T-helper 2 cell treated with Interferon-gamma antibody and Interleukin-4, amounts not matched to agents 5 μg/mL and 100 μg/mL, for 36 hours (primary cell): ENCODE measurements around the gene SUSD6.
A peak's percentile ranks its signal among the peaks of the same experiment; 100 is the strongest.

ENCODE experiments used
- DNase-seq: peaks from one replicate; pipeline ENCODE4 v3.0.0; 2021; ENCODE audit warnings: low spot score
- H3K27ac Mint-ChIP-seq: one replicate; pipeline ENCODE4 v1.8.0; 2021; ENCODE audit warnings: mild to moderate bottlenecking, mixed read lengths
- H3K27me3 Mint-ChIP-seq: one replicate; pipeline ENCODE4 v1.8.0; 2021; ENCODE audit warnings: low read depth, mixed read lengths
- H3K36me3 Mint-ChIP-seq: one replicate; pipeline ENCODE4 v1.8.0; 2021; ENCODE audit warnings: low read depth, mixed read lengths
- H3K4me1 Mint-ChIP-seq: one replicate; pipeline ENCODE4 v1.8.0; 2021; ENCODE audit warnings: low read depth, mixed read lengths
- H3K4me3 Mint-ChIP-seq: one replicate; pipeline ENCODE4 v1.8.0; 2022; ENCODE audit warnings: mild to moderate bottlenecking, moderate library complexity, mixed read lengths
- H3K9me3 Mint-ChIP-seq: one replicate; pipeline ENCODE4 v1.8.0; 2021; ENCODE audit warnings: mixed read lengths

The SUSD6 gene

GRCh38 chr14:69685218-69685616, 73.8 kb downstream of the SUSD6 start:
- Mint-ChIP-seq H3K27ac (peak overlapping the region; percentile 74), H3K36me3 (peaks cover 21% of the 10 kb centered on the region), H3K9me3 (no peaks in the 10 kb centered on the region), H3K27me3 (no peaks in the 10 kb centered on the region), H3K4me3 (peak overlapping the region; percentile 36), H3K4me1 (peaks cover 74% of the 10 kb centered on the region)
- peak; percentile 83 for DNase-seq

GRCh38 chr14:69685716-69686115, 74.3 kb downstream of the SUSD6 start:
- peak; percentile 43 for DNase-seq
- no peaks in the 10 kb centered on the region for H3K9me3 Mint-ChIP-seq
- H3K4me1 Mint-ChIP-seq, result peaks cover 71% of the 10 kb centered on the region
- peak overlapping the region; percentile 67 for H3K4me3 Mint-ChIP-seq
- peaks cover 22% of the 10 kb centered on the region for H3K36me3 Mint-ChIP-seq
- peak overlapping the region; percentile 74 for H3K27ac Mint-ChIP-seq
- no peaks in the 10 kb centered on the region for H3K27me3 Mint-ChIP-seq

GRCh38 chr14:69687606-69688298, 76.4 kb downstream of the SUSD6 start:
- no peaks in the 10 kb centered on the region for H3K9me3 Mint-ChIP-seq
- peak overlapping the region; percentile 52 for H3K27ac Mint-ChIP-seq
- peak overlapping the region; percentile 32 for H3K4me3 Mint-ChIP-seq
- H3K4me1 Mint-ChIP-seq, result peaks cover 60% of the 10 kb centered on the region
- no peak for DNase-seq
- peaks cover 9% of the 10 kb centered on the region for H3K36me3 Mint-ChIP-seq
- H3K27me3 Mint-ChIP-seq, result no peaks in the 10 kb centered on the region

- peaks cover 54% of the 10 kb centered on the region for H3K4me1 Mint-ChIP-seq
- H3K4me3 Mint-ChIP-seq, result peak overlapping the region; percentile 32
- peaks cover 9% of the 10 kb centered on the region for H3K36me3 Mint-ChIP-seq
- peak overlapping the region; percentile 52 for H3K27ac Mint-ChIP-seq
- DNase-seq, result no peak
- H3K27me3 Mint-ChIP-seq, result no peaks in the 10 kb centered on the region
- H3K9me3 Mint-ChIP-seq, result no peaks in the 10 kb centered on the region
Measured at GRCh38 chr14:69688299-69688649, 76.9 kb downstream of the SUSD6 start.

- Mint-ChIP-seq H3K27ac (peak overlapping the region; percentile 0), H3K4me1 (peaks cover 52% of the 10 kb centered on the region), H3K4me3 (no peak overlapping the region), H3K9me3 (no peaks in the 10 kb centered on the region), H3K27me3 (no peaks in the 10 kb centered on the region), H3K36me3 (peaks cover 14% of the 10 kb centered on the region)
- DNase-seq, result no peak
Measured at GRCh38 chr14:69690042-69690441, 78.6 kb downstream of the SUSD6 start.

GRCh38 chr14:69692594-69692993, 81.2 kb downstream of the SUSD6 start:
- Mint-ChIP-seq H3K27me3 (no peaks in the 10 kb centered on the region), H3K27ac (peak overlapping the region; percentile 13), H3K36me3 (peaks cover 14% of the 10 kb centered on the region), H3K4me3 (no peak overlapping the region), H3K4me1 (peaks cover 58% of the 10 kb centered on the region), H3K9me3 (no peaks in the 10 kb centered on the region)
- no peak for DNase-seq

- no peaks in the 10 kb centered on the region for H3K9me3 Mint-ChIP-seq
- DNase-seq, result no peak
Measured at GRCh38 chr14:69693145-69693544, 81.7 kb downstream of the SUSD6 start.

GRCh38 chr14:69693801-69694729, 82.7 kb downstream of the SUSD6 start:
- Mint-ChIP-seq H3K36me3 (peaks cover 11% of the 10 kb centered on the region), H3K27ac (peak overlapping the region; percentile 72), H3K4me3 (no peak overlapping the region), H3K27me3 (no peaks in the 10 kb centered on the region), H3K9me3 (no peaks in the 10 kb centered on the region), H3K4me1 (peaks cover 58% of the 10 kb centered on the region)
- DNase-seq, result no peak

More at GRCh38 chr14:69693145-69693544, 81.7 kb downstream of the SUSD6 start:
- no peak overlapping the region for H3K4me3 Mint-ChIP-seq
- peaks cover 14% of the 10 kb centered on the region for H3K36me3 Mint-ChIP-seq
- peaks cover 54% of the 10 kb centered on the region for H3K4me1 Mint-ChIP-seq
- peak overlapping the region; percentile 72 for H3K27ac Mint-ChIP-seq
- no peaks in the 10 kb centered on the region for H3K27me3 Mint-ChIP-seq

- H3K4me1 Mint-ChIP-seq, result peaks cover 63% of the 10 kb centered on the region
- H3K27ac Mint-ChIP-seq, result peak overlapping the region; percentile 72
- H3K27me3 Mint-ChIP-seq, result no peaks in the 10 kb centered on the region
- no peaks in the 10 kb centered on the region for H3K9me3 Mint-ChIP-seq
- DNase-seq, result no peak
- H3K4me3 Mint-ChIP-seq, result no peak overlapping the region
- peaks cover 11% of the 10 kb centered on the region for H3K36me3 Mint-ChIP-seq
Measured at GRCh38 chr14:69694730-69695281, 83.4 kb downstream of the SUSD6 start.

GRCh38 chr14:69695322-69696203, 84.2 kb downstream of the SUSD6 start:
- no peaks in the 10 kb centered on the region for H3K27me3 Mint-ChIP-seq
- H3K4me3 Mint-ChIP-seq, result peak overlapping the region; percentile 13

GRCh38 chr14:69696204-69696527, 84.8 kb downstream of the SUSD6 start:
- peak overlapping the region; percentile 13 for H3K4me3 Mint-ChIP-seq
- no peaks in the 10 kb centered on the region for H3K27me3 Mint-ChIP-seq

More at GRCh38 chr14:69695322-69696203, 84.2 kb downstream of the SUSD6 start:
- Mint-ChIP-seq H3K4me1 (peaks cover 63% of the 10 kb centered on the region), H3K36me3 (peaks cover 4% of the 10 kb centered on the region), H3K27ac (peak overlapping the region; percentile 58), H3K9me3 (no peaks in the 10 kb centered on the region)
- no peak for DNase-seq

GRCh38 chr14:69696633-69697557, 85.5 kb downstream of the SUSD6 start:
- DNase-seq, result peak; percentile 47
- H3K4me3 Mint-ChIP-seq, result peak overlapping the region; percentile 48

More at GRCh38 chr14:69696204-69696527, 84.8 kb downstream of the SUSD6 start:
- peaks cover 4% of the 10 kb centered on the region for H3K36me3 Mint-ChIP-seq
- peaks cover 67% of the 10 kb centered on the region for H3K4me1 Mint-ChIP-seq
- DNase-seq, result no peak
- H3K27ac Mint-ChIP-seq, result peak overlapping the region; percentile 58
- H3K9me3 Mint-ChIP-seq, result no peaks in the 10 kb centered on the region

More at GRCh38 chr14:69696633-69697557, 85.5 kb downstream of the SUSD6 start:
- H3K36me3 Mint-ChIP-seq, result peaks cover 7% of the 10 kb centered on the region
- no peaks in the 10 kb centered on the region for H3K27me3 Mint-ChIP-seq
- H3K4me1 Mint-ChIP-seq, result peaks cover 72% of the 10 kb centered on the region
- H3K27ac Mint-ChIP-seq, result peak overlapping the region; percentile 72
- no peaks in the 10 kb centered on the region for H3K9me3 Mint-ChIP-seq
